Body of pancreas (tissue), 4 donors: ENCODE measurements around the gene FMOD. TPM values are rescaled to one million over a fixed set of nuclear protein-coding genes. Genes with fewer than 3 reads are reported as not detected.

Experiments
- ATAC-seq: fragments of 150-250 bp; one replicate; pipeline ENCODE4 v1.9.1; 2016
- DNase-seq, 4 donors: peaks; one replicate each; pipeline ENCODE4 v3.0.0-alpha.2; 2019
- H3K27ac ChIP-seq, 4 donors: fragments of 200-600 bp; sonication (generic); 1 replicate in 3 of 4; 2 replicates in 1 of 4; pipeline versions ENCODE4 v1.5.1 to v1.6.1; 2016 to 2019; ENCODE audit warnings: mild to moderate bottlenecking in 1 of 4, mixed read lengths in 1 of 4, moderate library complexity in 1 of 4
- H3K27me3 ChIP-seq, 2 donors: fragments of 200-600 bp; sonication (generic); one replicate each; pipeline ENCODE4 v1.6.0; 2016; ENCODE audit warnings: mild to moderate bottlenecking in 1 of 2
- H3K36me3 ChIP-seq, 2 donors: fragments of 200-600 bp; sonication (generic); replicated peaks in 1 of 2; 2 replicates each; pipeline ENCODE4 v1.5.1; 2016; ENCODE audit warnings: low read depth in 2 of 2; ENCODE audit not compliant: insufficient read depth in 1 of 2
- H3K4me1 ChIP-seq: fragments of 200-600 bp; sonication (generic); one replicate; pipeline ENCODE4 v1.6.0; 2016
- H3K4me3 ChIP-seq, 2 donors: fragments of 200-600 bp; sonication (generic); 1 replicate in 1 of 2; 2 replicates in 1 of 2; pipeline ENCODE4 v1.5.1; 2016 to 2019
- H3K9me3 ChIP-seq, 3 donors: fragments of 200-600 bp; sonication (generic); 1 replicate in 2 of 3; 2 replicates in 1 of 3; pipeline ENCODE4 v1.5.1; 2016
- CTCF ChIP-seq, 7 experiments: fragments of 450-650 bp in 4 of 7; fragments of 200-600 bp in 3 of 7; sonication (generic) in 3 of 7; IDR thresholded peaks; one replicate each; pipeline ENCODE4 v1.5.1; 2016 to 2019; ENCODE audit warnings: antibody characterized with exemption in 7 of 7
- POLR2A ChIP-seq, 3 donors: fragments of 450-650 bp; IDR thresholded peaks; one replicate each; pipeline ENCODE4 v1.6.1; 2016; ENCODE audit warnings: antibody characterized with exemption in 3 of 3, mild to moderate bottlenecking in 2 of 3
- WGBS, 2 donors: methylation state at CpG; one replicate each; pipeline ENCODE4 v1.1.5; 2017; 5-methylcytosine and 5-hydroxymethylcytosine counted together
- intact Hi-C: fragments of 100-400 bp; cut with DNase I; formaldehyde crosslinking; loops from one replicate; pipeline ENCODE4 v1.15.1; 2023
- total RNA-seq, 2 donors: library from RNA; depleted of rRNA; stranded (reverse); fragments of >200 nt; gene quantifications; one replicate each; pipeline ENCODE4 v1.1.0, GENCODE V29; 2016

The FMOD gene
- total RNA-seq, 2 donors from 2014 or later: 14.2 to 18.7 TPM

DNA sequence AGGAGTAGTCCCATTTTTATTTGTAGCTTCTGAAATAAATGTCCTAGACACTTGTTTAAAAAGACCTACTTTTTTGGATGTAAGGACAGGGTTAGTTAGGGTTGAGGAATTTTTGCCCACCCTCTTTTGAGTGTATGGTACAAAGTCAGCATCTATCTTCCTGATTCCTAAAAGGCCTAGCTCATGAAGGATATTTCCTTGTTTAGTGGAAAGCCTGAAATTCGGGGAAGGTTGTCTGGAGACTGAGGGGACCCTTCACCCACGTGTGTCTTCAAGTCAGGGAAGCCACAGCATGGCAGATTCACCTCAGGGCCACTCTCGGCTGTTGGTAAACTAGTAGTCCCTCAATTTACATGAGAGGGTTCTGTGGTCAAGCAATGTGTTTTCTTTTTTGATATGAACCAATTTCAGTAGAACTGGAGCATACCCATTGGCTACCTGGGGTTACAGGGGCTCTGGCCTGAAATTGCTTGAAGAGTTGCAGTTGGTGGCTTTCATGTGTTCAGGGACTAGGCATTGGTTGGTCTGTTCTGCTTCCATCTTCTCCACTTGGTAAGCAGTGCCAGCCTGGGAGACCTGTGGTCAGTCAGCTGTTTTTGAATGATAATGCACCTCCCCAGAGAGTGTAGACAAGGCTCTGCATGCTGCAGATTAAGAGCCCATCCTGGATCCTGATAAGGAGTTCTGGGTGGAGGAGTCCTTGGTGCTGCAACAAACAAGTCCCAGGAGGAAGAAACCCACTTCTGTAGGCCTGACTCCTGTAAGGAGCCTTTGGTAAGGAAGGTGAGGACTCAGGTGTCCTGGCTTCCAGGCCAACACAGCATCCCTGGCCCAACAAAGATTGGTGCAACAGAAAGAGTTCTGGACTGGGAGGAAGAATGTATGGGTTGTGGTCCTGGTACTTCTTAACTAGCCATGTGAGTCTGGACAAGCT is 39.3 kb downstream of the FMOD start:
- TF ChIP-seq CTCF (IDR thresholded peaks at IDR 0.05) (no peak), POLR2A (IDR thresholded peaks at IDR 0.05) (peak in 1 of 3 donors; percentile 33)
- Histone ChIP-seq H3K9me3 (no peaks in the 10 kb centered on the region), H3K4me3 (no peak overlapping the region), H3K4me1 (peaks cover 52% of the 10 kb centered on the region), H3K27me3 (no peaks in the 10 kb centered on the region), H3K27ac (peak overlapping the region in 2 of 4 donors; percentile 98 to 99), H3K36me3 (no peaks in the 10 kb centered on the region)
- DNase-seq: peak in 2 of 4 donors; percentile 22 to 51
- peak; percentile 0 for ATAC-seq
- intact Hi-C loops: no loop called here
- WGBS, 2 donors: 54 to 67% methylated on average over 3 of the region's 3 CpGs

- WGBS, 2 donors: 7 to 35% methylated on average over 1 of the region's 1 CpG
- no peaks in the 10 kb centered on the region for H3K36me3 ChIP-seq
- no peaks in the 10 kb centered on the region for H3K9me3 ChIP-seq
- peak overlapping the region in 3 of 4 donors; percentile 98 to 99 (median 99) for H3K27ac ChIP-seq
- TF ChIP-seq POLR2A (IDR thresholded peaks at IDR 0.05) (peak; percentile 12 to 71 (median 61)), CTCF (IDR thresholded peaks at IDR 0.05) (no peak)
- no peak overlapping the region for H3K4me3 ChIP-seq
- ATAC-seq: no peak
- peaks cover 45% of the 10 kb centered on the region for H3K4me1 ChIP-seq
- intact Hi-C loops: no loop called here
- peak in 3 of 4 donors; percentile 28 to 64 (median 57) for DNase-seq
- H3K27me3 ChIP-seq: no peaks in the 10 kb centered on the region
Measured at GRCh38 chr1:203308923-203309331, 42.0 kb downstream of the FMOD start.

- peak overlapping the region in 3 of 4 donors; percentile 98 to 99 (median 99) for H3K27ac ChIP-seq
- ATAC-seq (no peak), DNase-seq (no peak)
- H3K36me3 ChIP-seq: no peaks in the 10 kb centered on the region
- peak overlapping the region; percentile 49 to 84 for H3K4me3 ChIP-seq
- peaks cover 50% of the 10 kb centered on the region for H3K4me1 ChIP-seq
- intact Hi-C loops: no loop called here
- 26 to 35% methylated on average over 5 of the region's 5 CpGs for WGBS, 2 donors
- H3K27me3 ChIP-seq: no peaks in the 10 kb centered on the region
- TF ChIP-seq CTCF (IDR thresholded peaks at IDR 0.05) (no peak), POLR2A (IDR thresholded peaks at IDR 0.05) (peak in 1 of 3 donors; percentile 14)
- no peaks in the 10 kb centered on the region for H3K9me3 ChIP-seq
Measured at GRCh38 chr1:203308328-203308922, 42.5 kb downstream of the FMOD start.

DNA sequence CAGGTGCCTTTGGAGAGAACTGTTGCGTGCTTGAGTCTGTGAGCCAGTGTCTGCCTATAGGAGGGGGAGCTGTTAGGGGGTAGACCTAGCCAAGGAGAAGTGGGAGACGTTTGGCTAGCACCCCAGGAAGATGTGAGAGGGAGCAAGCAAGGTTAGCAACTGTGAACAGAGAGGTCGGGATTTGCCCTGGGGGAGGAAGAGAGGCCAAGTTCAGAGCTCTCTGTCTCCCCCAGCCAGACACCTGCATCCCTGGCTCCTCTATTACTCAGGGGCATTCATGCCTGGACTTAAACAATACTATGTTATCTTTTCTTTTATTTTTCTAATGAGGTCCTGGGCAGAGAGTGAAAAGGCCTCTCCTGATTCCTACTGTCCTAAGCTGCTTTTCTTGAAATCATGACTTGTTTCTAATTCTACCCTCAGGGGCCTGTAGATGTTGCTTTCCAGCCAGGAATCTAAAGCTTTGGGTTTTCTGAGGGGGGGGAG is 43.2 kb downstream of the FMOD start:
- 21 to 27% methylated on average over 3 of the region's 3 CpGs for WGBS, 2 donors
- no peak for TF ChIP-seq CTCF (IDR thresholded peaks at IDR 0.05)
- TF ChIP-seq POLR2A (IDR thresholded peaks at IDR 0.05): no peak
- Histone ChIP-seq H3K4me1 (peaks cover 58% of the 10 kb centered on the region), H3K36me3 (no peaks in the 10 kb centered on the region), H3K9me3 (no peaks in the 10 kb centered on the region), H3K4me3 (peak overlapping the region; percentile 49 to 84), H3K27me3 (no peaks in the 10 kb centered on the region), H3K27ac (peak overlapping the region in 3 of 4 donors; percentile 98 to 99 (median 99))
- DNase-seq (peak in 1 of 4 donors; percentile 27), ATAC-seq (no peak)
- intact Hi-C loops: no loop called here
